Measurements from ENCODE around the gene PEX19.

DNA sequence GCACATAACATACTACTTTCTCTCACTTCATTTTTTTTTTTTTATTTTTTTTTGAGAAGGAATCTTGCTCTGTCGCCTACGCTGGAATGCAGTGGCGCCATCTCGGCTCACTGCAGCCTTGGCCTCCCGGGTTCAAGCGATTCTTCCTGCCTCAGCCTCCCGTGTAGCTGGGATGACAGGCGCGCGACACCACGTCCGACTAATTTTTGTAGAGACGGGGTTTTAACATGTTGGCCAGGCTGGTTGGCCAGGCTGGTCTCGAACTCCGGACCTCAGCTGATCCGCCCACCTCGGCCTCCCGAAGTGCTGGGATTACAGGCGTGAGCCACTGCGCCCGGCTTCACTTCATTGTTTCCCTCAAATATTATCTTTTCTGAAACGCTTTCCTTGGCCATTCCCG is 573 bp upstream of the PEX19 start:
- TF ChIP-seq ESRRA (IDR thresholded peaks at IDR 0.05; ENCODE audit: low read length) (no peak), EZH2 (IDR thresholded peaks at IDR 0.05; ENCODE audit: borderline replicate concordance, control insufficient read depth, low read depth, low read length) (no peak), MAX (IDR thresholded peaks at IDR 0.05; ENCODE audit: low read depth, low read length) (no peak), JUND (IDR thresholded peaks at IDR 0.05; ENCODE audit: low read depth, low read length) (no peak), NFYB (IDR thresholded peaks at IDR 0.05; ENCODE audit: insufficient read depth, low read depth, low read length) (no peak), E4F1 (IDR thresholded peaks at IDR 0.05; ENCODE audit: borderline replicate concordance, partially characterized antibody) (no peak)
